ENCODE data around the gene SPOCK2. TPM values are rescaled to one million over a fixed set of nuclear protein-coding genes. Genes with fewer than 3 reads are reported as not detected.

SPOCK2 gene
- total RNA-seq, 4 donors from 2014 or later = 4.6 to 12.1 (median 7.8) TPM

DNA sequence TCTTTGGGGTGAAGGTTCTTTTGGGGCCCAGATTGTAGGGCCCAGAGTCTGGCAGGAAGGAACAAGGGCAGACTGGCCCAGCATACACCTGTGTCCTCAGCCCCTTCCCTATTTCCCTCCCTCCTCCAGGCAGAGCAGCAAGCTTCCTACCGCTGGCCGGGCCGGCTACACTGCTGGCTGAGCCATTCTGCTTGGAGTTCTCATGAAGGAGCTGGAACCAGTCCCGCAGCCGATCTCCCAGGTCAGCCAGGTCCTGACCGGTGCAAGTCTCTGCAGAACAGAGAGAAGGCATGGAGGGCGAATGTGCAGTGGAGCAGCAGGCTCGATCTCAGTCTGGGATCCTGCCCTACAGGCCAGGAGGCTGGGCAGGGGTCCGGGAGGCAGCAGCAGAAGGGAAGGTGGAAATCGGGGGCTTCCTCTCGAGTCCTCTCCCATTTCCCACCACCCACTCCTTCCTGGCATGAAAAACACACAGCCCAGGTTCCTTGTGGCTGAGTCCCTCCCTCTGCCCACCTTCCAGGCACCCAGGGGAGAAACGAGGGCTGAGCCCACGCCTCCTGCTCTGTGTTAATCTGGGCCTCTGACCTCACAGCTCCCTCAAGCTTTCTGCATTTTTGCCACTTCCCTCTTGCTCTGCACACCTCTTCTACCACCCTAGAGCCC, 20.8 kb downstream of the SPOCK2 start:
- H3K4me3 ChIP-seq = no peak overlapping the region
- intact Hi-C loops (cut with DNase I) = no loop called here
- DNase-seq (ENCODE audit: extremely low spot score) = no peak
- H3K9me3 ChIP-seq = peaks cover 0 to 4% (median 0%) of the 10 kb centered on the region in 4 donors
- 84% methylated on average over 12 of the region's 13 CpGs for WGBS
- no peak overlapping the region for H3K27ac ChIP-seq (replicated peaks in 1 of 4)
- peaks cover 0 to 16% (median 10%) of the 10 kb centered on the region in 4 donors for H3K4me1 ChIP-seq
- H3K36me3 ChIP-seq = peaks cover 0 to 7% (median 0%) of the 10 kb centered on the region in 4 donors
- TF ChIP-seq POLR2A (IDR thresholded peaks at IDR 0.05; ENCODE audit: low read depth) (no peak), EP300 (IDR thresholded peaks at IDR 0.05) (no peak), CTCF (IDR thresholded peaks at IDR 0.05) (no peak), POLR2AphosphoS5 (IDR thresholded peaks at IDR 0.05) (no peak)
- H3K27me3 ChIP-seq = no peaks in the 10 kb centered on the region

GRCh38 chr10:72066318-72067284, 21.8 kb downstream of the SPOCK2 start:
- WGBS = 80% methylated on average over 13 of the region's 18 CpGs
- peak overlapping the region in 1 of 4 donors; percentile 43 for H3K27ac ChIP-seq (replicated peaks in 1 of 4)
- H3K4me1 ChIP-seq = peaks cover 0 to 16% (median 10%) of the 10 kb centered on the region in 4 donors
- intact Hi-C loops (cut with DNase I) = no loop called here
- DNase-seq (ENCODE audit: extremely low spot score) = no peak
- H3K27me3 ChIP-seq = no peaks in the 10 kb centered on the region
- TF ChIP-seq EP300 (IDR thresholded peaks at IDR 0.05) (no peak), CTCF (IDR thresholded peaks at IDR 0.05) (no peak), POLR2AphosphoS5 (IDR thresholded peaks at IDR 0.05) (no peak), POLR2A (IDR thresholded peaks at IDR 0.05; ENCODE audit: low read depth) (no peak)
- peaks cover 0 to 7% (median 0%) of the 10 kb centered on the region in 4 donors for H3K36me3 ChIP-seq
- H3K9me3 ChIP-seq = no peaks in the 10 kb centered on the region
- no peak overlapping the region for H3K4me3 ChIP-seq

DNA sequence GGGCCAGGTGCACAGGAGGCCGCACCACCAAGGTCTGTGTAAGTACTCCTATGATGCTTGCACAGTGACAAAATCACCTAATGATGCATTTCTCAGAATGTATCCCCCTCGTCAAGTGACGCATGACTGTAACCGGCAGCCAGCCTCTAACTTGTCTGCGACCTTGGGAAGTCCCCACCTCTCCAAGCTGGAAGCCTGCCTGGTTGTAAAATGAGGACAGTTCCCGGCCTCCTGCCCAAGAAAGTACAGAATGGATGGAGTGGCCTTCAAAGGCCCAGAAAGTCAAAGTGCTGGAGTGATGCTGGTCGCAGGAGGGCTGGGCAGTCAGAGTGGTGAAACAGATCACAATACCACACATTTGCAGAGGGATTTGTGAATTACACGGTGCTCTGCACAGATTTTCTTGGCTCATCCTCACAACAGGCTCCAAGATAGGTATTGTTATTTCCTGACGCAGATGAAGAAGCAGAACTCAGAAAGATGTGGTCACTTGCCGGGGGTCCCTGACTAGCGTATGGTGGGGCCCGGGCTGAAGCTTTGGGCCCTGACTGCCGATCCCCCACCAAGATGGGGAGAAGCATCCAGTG, 22.8 kb downstream of the SPOCK2 start:
- Histone ChIP-seq H3K36me3 (peaks cover 0 to 7% (median 0%) of the 10 kb centered on the region in 4 donors), H3K4me1 (peaks cover 0 to 16% (median 10%) of the 10 kb centered on the region in 4 donors), H3K27ac (replicated peaks in 1 of 4) (no peak overlapping the region), H3K27me3 (no peaks in the 10 kb centered on the region), H3K4me3 (no peak overlapping the region), H3K9me3 (no peaks in the 10 kb centered on the region)
- WGBS = 74% methylated on average over 11 of the region's 13 CpGs
- DNase-seq (ENCODE audit: extremely low spot score) = no peak
- intact Hi-C loops (cut with DNase I) = no loop called here
- no peak for TF ChIP-seq CTCF (IDR thresholded peaks at IDR 0.05)
- TF ChIP-seq EP300 (IDR thresholded peaks at IDR 0.05) = no peak
- TF ChIP-seq POLR2A (IDR thresholded peaks at IDR 0.05; ENCODE audit: low read depth) = no peak
- no peak for TF ChIP-seq POLR2AphosphoS5 (IDR thresholded peaks at IDR 0.05)

- H3K9me3 ChIP-seq = no peaks in the 10 kb centered on the region
- TF ChIP-seq POLR2AphosphoS5 (IDR thresholded peaks at IDR 0.05) (no peak), POLR2A (IDR thresholded peaks at IDR 0.05; ENCODE audit: low read depth) (no peak), CTCF (IDR thresholded peaks at IDR 0.05) (no peak), EP300 (IDR thresholded peaks at IDR 0.05) (no peak)
- H3K27me3 ChIP-seq = no peaks in the 10 kb centered on the region
- WGBS = 87% methylated on average over 3 of the region's 9 CpGs
- H3K36me3 ChIP-seq = peaks cover 0 to 7% (median 0%) of the 10 kb centered on the region in 4 donors
- H3K4me1 ChIP-seq = peaks cover 0 to 16% (median 9%) of the 10 kb centered on the region in 4 donors
- no peak overlapping the region for H3K27ac ChIP-seq (replicated peaks in 1 of 4)
- intact Hi-C loops (cut with DNase I) = no loop called here
- H3K4me3 ChIP-seq = no peak overlapping the region
- DNase-seq (ENCODE audit: extremely low spot score) = no peak
These were observed 24.5 kb downstream of the SPOCK2 start for GRCh38 chr10:72063703-72064391.

All from esophagus muscularis mucosa (tissue), 4 donors.